Heart left ventricle (tissue), 13 donors: ENCODE data around the gene TMEM132A.

Experiments used
- POLR2A ChIP-seq, 2 donors: fragments of 450-650 bp; IDR thresholded peaks; one replicate each; pipeline ENCODE4 v1.6.1; 2017; ENCODE audit warnings: antibody characterized with exemption in 2 of 2, mild to moderate bottlenecking in 2 of 2, moderate library complexity in 2 of 2
- TF ChIP-seq, protein P1 (sequence below), 12 donors: fragments of 200-600 bp; sonication (generic) in 4 of 12; IDR thresholded peaks; one replicate each; pipeline versions ENCODE4 v1.5.0 to v1.8.0; 2018 to 2022; ENCODE audit warnings: antibody characterized with exemption in 12 of 12, mild to moderate bottlenecking in 5 of 12
- donor health status: ischemic (EF 13 %, LVEDD 7.1; RV severe dilation, severe dysfunction).
- donor health status: DM: no; HTN: yes; CAD: no.
- donor health status: DM: no; HTN: no; CAD: no.
- donor health status: ischemic (EF 25% LVEDD 6.9; RV normal size, moderate dysfunction).
- donor health status: ischemic (EF 25% LVEDD 5.7; RV mildly dilated, moderate dysfunction).
- donor health status: ischemic (EF 35%, LVEDD 5.7; RV mildly dilated, moderate dysfunction).
- donor health status: nonischemic (EF 11% LVEDD 7.7; RV severe dilation, severe dysfunction).
- donor health status: DM: yes; HTN: yes; CAD: no.
- donor health status: PGD.
- donor health status: ischemic (EF 29% LVEDD 5.4; RV normal size, mild dysfunction).
- donor health status: nonischemic (EF 23%, LVEDD 6.1; RV moderate dilation, normal function).

DNA sequence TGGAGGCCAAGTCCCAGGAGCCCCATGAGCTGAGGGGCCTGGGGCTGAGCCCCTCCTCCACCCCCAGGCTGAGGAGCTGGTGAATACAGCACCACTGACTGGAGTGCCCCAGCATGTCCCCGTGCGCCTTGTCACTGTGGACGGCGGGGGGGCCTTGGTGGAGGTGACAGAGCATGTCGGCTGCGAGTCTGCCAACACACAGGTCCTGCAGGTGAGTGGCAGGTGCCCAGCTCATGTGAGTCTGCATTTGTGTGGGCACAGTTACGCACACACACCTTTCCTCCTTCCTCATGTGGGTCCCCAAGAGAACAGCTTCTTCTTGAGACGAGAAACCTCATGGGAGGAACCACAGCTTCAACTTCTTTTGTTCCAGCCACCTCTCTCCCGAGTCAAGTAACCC is 7.7 kb downstream of the TMEM132A start:
- TF ChIP-seq, protein P1, sequence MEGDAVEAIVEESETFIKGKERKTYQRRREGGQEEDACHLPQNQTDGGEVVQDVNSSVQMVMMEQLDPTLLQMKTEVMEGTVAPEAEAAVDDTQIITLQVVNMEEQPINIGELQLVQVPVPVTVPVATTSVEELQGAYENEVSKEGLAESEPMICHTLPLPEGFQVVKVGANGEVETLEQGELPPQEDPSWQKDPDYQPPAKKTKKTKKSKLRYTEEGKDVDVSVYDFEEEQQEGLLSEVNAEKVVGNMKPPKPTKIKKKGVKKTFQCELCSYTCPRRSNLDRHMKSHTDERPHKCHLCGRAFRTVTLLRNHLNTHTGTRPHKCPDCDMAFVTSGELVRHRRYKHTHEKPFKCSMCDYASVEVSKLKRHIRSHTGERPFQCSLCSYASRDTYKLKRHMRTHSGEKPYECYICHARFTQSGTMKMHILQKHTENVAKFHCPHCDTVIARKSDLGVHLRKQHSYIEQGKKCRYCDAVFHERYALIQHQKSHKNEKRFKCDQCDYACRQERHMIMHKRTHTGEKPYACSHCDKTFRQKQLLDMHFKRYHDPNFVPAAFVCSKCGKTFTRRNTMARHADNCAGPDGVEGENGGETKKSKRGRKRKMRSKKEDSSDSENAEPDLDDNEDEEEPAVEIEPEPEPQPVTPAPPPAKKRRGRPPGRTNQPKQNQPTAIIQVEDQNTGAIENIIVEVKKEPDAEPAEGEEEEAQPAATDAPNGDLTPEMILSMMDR (IDR thresholded peaks at IDR 0.05): no peak
- TF ChIP-seq POLR2A (IDR thresholded peaks at IDR 0.05): no peak
